Endothelial cell of umbilical vein (primary cell): ENCODE measurements around the gene GSDME. TPM values are rescaled to one million over a fixed set of nuclear protein-coding genes. Genes with fewer than 3 reads are reported as not detected.

Experiments used
- BruUV-seq: library from RNA; stranded (reverse); fragments of 400-500 nt; replicated peaks from 2 replicates; lab custom pipeline; 2021; lab: Mats Ljungman, UMichigan
- CTCF ChIA-PET: fragments of 300-600, 350-600 bp; sonication (Branson Sonifier 250); formaldehyde crosslinking; loops from one replicate; lab custom pipeline; 2021; ENCODE audit warnings: antibody characterized with exemption, inconsistent platforms; lab: Charles Lee
- POLR2A ChIA-PET: fragments of 300-600, 350-600 bp; sonication (Branson Sonifier 250); formaldehyde crosslinking; loops from one replicate; lab custom pipeline; 2021; ENCODE audit warnings: antibody characterized with exemption, inconsistent platforms; lab: Charles Lee
- DNase-seq: peaks from one replicate; pipeline ENCODE4 v3.0.0-alpha.2; 2011; ENCODE audit warnings: low read depth, low spot score
- FAIRE-seq: peaks from 2 replicates; lab custom pipeline; 2011; peaks lifted over from hg19 to GRCh38; lab: Jason Lieb, UNC
- H2AFZ ChIP-seq: 2 replicates; pipeline ENCODE4 v1.6.0; 2012; ENCODE audit warnings: low read depth, low read length, control low read depth, inconsistent platforms
- H3K27ac ChIP-seq: 2 replicates; pipeline ENCODE4 v1.5.1; 2011; ENCODE audit warnings: low read depth, mild to moderate bottlenecking, control low read depth, low read length, moderate library complexity; ENCODE audit not compliant: insufficient read depth
- H3K27me3 ChIP-seq, 2 experiments: 2 replicates each; pipeline versions ENCODE4 v1.6.0 to v1.6.1; 2011; ENCODE audit warnings: low read length in 2 of 2, mixed read lengths in 1 of 2; ENCODE audit not compliant: control insufficient read depth in 2 of 2, insufficient read depth in 2 of 2
- H3K36me3 ChIP-seq, 2 experiments: 2 replicates in 1 of 2; 3 replicates in 1 of 2; pipeline ENCODE4 v1.5.1; 2011; ENCODE audit warnings: low read length in 2 of 2, mild to moderate bottlenecking in 1 of 2, moderate library complexity in 1 of 2; ENCODE audit not compliant: control insufficient read depth in 2 of 2, insufficient read depth in 2 of 2; ENCODE audit errors: extremely low read depth in 1 of 2
- H3K4me1 ChIP-seq: 3 replicates; pipeline ENCODE4 v1.5.1; 2011; ENCODE audit warnings: mild to moderate bottlenecking, low read length; ENCODE audit not compliant: control insufficient read depth, insufficient read depth; ENCODE audit errors: extremely low read depth
- H3K4me2 ChIP-seq: 2 replicates; pipeline ENCODE4 v1.6.1; 2011; ENCODE audit warnings: low read length, control low read depth, mixed read lengths; ENCODE audit not compliant: insufficient read depth
- H3K4me3 ChIP-seq, 3 experiments: fragments of 200-600 bp in 1 of 3; sonication (generic), shearing (Covaris generic) in 1 of 3; replicated peaks in 1 of 3; 2 replicates each; pipeline ENCODE4 v1.5.1; 2011 to 2016; ENCODE audit warnings: control low read depth in 3 of 3, low read length in 3 of 3, mild to moderate bottlenecking in 2 of 3, inconsistent platforms in 1 of 3, low read depth in 1 of 3, moderate library complexity in 1 of 3; ENCODE audit not compliant: insufficient read depth in 1 of 3
- H3K79me2 ChIP-seq: 2 replicates; pipeline ENCODE4 v1.6.0; 2012; ENCODE audit warnings: low read length, inconsistent platforms; ENCODE audit not compliant: control insufficient read depth, insufficient read depth
- H3K9ac ChIP-seq: replicated peaks from 2 replicates; pipeline ENCODE3; 2011; ENCODE audit warnings: low read length, control low read depth; ENCODE audit not compliant: insufficient read depth; ENCODE audit errors: extremely low read depth
- H3K9me1 ChIP-seq: replicated peaks from 3 replicates; pipeline ENCODE4 v1.6.0; 2011; ENCODE audit warnings: mild to moderate bottlenecking, low read length; ENCODE audit not compliant: control insufficient read depth, insufficient read depth; ENCODE audit errors: extremely low read depth
- H3K9me3 ChIP-seq: replicated peaks from 2 replicates; pipeline ENCODE4 v1.5.1; 2012; ENCODE audit warnings: low read length, inconsistent platforms; ENCODE audit not compliant: control insufficient read depth, insufficient read depth
- H4K20me1 ChIP-seq: replicated peaks from 2 replicates; pipeline ENCODE3; 2011; ENCODE audit warnings: mild to moderate bottlenecking, low read length; ENCODE audit not compliant: control insufficient read depth, insufficient read depth; ENCODE audit errors: extremely low read depth
- CTCF ChIP-seq, 2 donors: IDR thresholded peaks; 1 replicate in 1 of 2; 2 replicates in 1 of 2; pipeline ENCODE4 v1.5.1; 2011; ENCODE audit warnings: low read length in 2 of 2, mild to moderate bottlenecking in 2 of 2, moderate library complexity in 2 of 2, control low read depth in 1 of 2, inconsistent platforms in 1 of 2, low read depth in 1 of 2; ENCODE audit not compliant: insufficient read depth in 1 of 2; ENCODE audit errors: extremely low read depth in 1 of 2
- EZH2 ChIP-seq: IDR thresholded peaks from 2 replicates; pipeline ENCODE4 v1.6.1; 2012; ENCODE audit warnings: borderline replicate concordance, low read depth, mild to moderate bottlenecking, moderate library complexity, low read length, inconsistent platforms; ENCODE audit not compliant: severe bottlenecking
- FOS ChIP-seq: IDR thresholded peaks from 2 replicates; pipeline ENCODE4 v1.6.1; 2011; ENCODE audit warnings: mild to moderate bottlenecking, low read length, moderate library complexity, borderline replicate concordance; ENCODE audit not compliant: insufficient read depth
- GATA2 ChIP-seq: IDR thresholded peaks from 2 replicates; pipeline ENCODE4 v1.7.0; 2011; ENCODE audit warnings: low read depth, mild to moderate bottlenecking, moderate library complexity, mixed read lengths, low read length; ENCODE audit not compliant: insufficient read length, insufficient read depth
- JUN ChIP-seq: IDR thresholded peaks from 2 replicates; pipeline ENCODE4 v1.6.1; 2011; ENCODE audit warnings: borderline replicate concordance, low read depth; ENCODE audit not compliant: insufficient read length, insufficient read depth
- MYC ChIP-seq: IDR thresholded peaks from one replicate; pipeline ENCODE4 v1.6.1; 2011; ENCODE audit warnings: mild to moderate bottlenecking, low read depth, low read length
- POLR2A ChIP-seq: IDR thresholded peaks from 2 replicates; pipeline ENCODE4 v1.6.1; 2012; ENCODE audit warnings: low read depth, mild to moderate bottlenecking, control low read depth, low read length
- POLR2AphosphoS5 ChIP-seq: IDR thresholded peaks from 2 replicates; pipeline ENCODE4 v1.6.1; 2012; ENCODE audit warnings: low read depth, mild to moderate bottlenecking, control low read depth, low read length, moderate library complexity; ENCODE audit not compliant: insufficient read depth
- dilution Hi-C: fragments of 300-500 bp; cut with MboI; formaldehyde crosslinking; loops from one replicate; pipeline ENCODE4 v1.15.0; 2019; ENCODE audit warnings: low sequenced_read_pairs; ENCODE audit not compliant: extremely low pct_ligation_motif_present
- intact Hi-C: fragments of 100-400 bp; cut with micrococcal nuclease; formaldehyde crosslinking; loops from one replicate; pipeline ENCODE4 v1.10.0; 2022
- polyA plus RNA-seq, 4 experiments: library from polyadenylated mRNA; depleted of rRNA in 3 of 4; stranded (reverse) in 3 of 4; unstranded in 1 of 4; fragments of >200 nt; gene quantifications; 2 replicates each; pipeline versions ENCODE4 v1.2.1 to v1.2.3, GENCODE V29; 2011 to 2012; ENCODE audit warnings: missing spikeins in 1 of 4
- total RNA-seq: library from RNA; stranded (reverse); gene quantifications from 2 replicates; pipeline ENCODE4 v1.2.3, GENCODE V29; 2021
- TF ChIP-seq, protein P1 (sequence below): IDR thresholded peaks from 2 replicates; pipeline ENCODE4 v1.6.1; 2011; ENCODE audit not compliant: insufficient read depth, insufficient read length

The GSDME gene
- total and polyA plus RNA-seq, 2 donors (not counting 3 experiments of a cell fraction or from before 2014, with no cell fraction given) = 21.1 to 23.4 TPM

GRCh38 chr7:24778543-24779282 lies 21.4 kb upstream of the GSDME start:
- Histone ChIP-seq H3K4me2 (no peak overlapping the region), H3K9me3 (no peaks in the 10 kb centered on the region), H4K20me1 (no peaks in the 10 kb centered on the region), H3K4me1 (no peaks in the 10 kb centered on the region), H2AFZ (no peak overlapping the region), H3K27me3 (no peaks in the 10 kb centered on the region), H3K36me3 (no peaks in the 10 kb centered on the region), H3K79me2 (no peaks in the 10 kb centered on the region), H3K4me3 (no peak overlapping the region), H3K9ac (no peak overlapping the region), H3K27ac (no peak overlapping the region), H3K9me1 (no peaks in the 10 kb centered on the region)
- DNase-seq = no peak
- intact Hi-C loops (no loop called here), dilution Hi-C loops (no loop called here)
- POLR2A ChIA-PET = no interaction called here
- BruUV-seq = no TSS peak
- CTCF ChIA-PET = interaction anchor here (1.6 to 1.8 kb wide), 2 partner anchors 11 to 34 kb away, joined by 5 to 6 read pairs; no protein-coding TSS in a partner anchor
- TF ChIP-seq EZH2 (no peak), FOS (no peak), POLR2AphosphoS5 (no peak), CTCF (IDR thresholded peaks at IDR 0.05; ENCODE audit: extremely low read depth in 1 of 2, insufficient read depth in 1 of 2, low read depth in 1 of 2, low read length in 2 of 2) (no peak), MYC (no peak), GATA2 (no peak), POLR2A (no peak), JUN (no peak)
- TF ChIP-seq, protein P1, sequence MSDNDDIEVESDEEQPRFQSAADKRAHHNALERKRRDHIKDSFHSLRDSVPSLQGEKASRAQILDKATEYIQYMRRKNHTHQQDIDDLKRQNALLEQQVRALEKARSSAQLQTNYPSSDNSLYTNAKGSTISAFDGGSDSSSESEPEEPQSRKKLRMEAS = no peak
- FAIRE-seq = no peak
